ENCODE measurements around the gene VPS36.
"Not testable (repeated sequence)": the region's sequence is repeated elsewhere in the genome, so short reads cannot be mapped to it uniquely, and the experiment has no call there.

Gene VPS36, protein sequence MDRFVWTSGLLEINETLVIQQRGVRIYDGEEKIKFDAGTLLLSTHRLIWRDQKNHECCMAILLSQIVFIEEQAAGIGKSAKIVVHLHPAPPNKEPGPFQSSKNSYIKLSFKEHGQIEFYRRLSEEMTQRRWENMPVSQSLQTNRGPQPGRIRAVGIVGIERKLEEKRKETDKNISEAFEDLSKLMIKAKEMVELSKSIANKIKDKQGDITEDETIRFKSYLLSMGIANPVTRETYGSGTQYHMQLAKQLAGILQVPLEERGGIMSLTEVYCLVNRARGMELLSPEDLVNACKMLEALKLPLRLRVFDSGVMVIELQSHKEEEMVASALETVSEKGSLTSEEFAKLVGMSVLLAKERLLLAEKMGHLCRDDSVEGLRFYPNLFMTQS

GRCh38 chr13:52450012-52450792, at the start of gene VPS36:
VPS36 (minus strand) TSS chr13:52450634; CDS start chr13:52450594, 40 bp downstream.
- H3K36me3 Mint-ChIP-seq (ENCODE audit: low read depth): peaks cover 11% of the 10 kb centered on the region
- H3K4me1 Mint-ChIP-seq: peaks cover 45% of the 10 kb centered on the region
- H3K9me3 Mint-ChIP-seq: no peaks in the 10 kb centered on the region
- TF ChIP-seq CTCF (IDR thresholded peaks at IDR 0.05): peak; percentile 100
- H3K27me3 Mint-ChIP-seq (ENCODE audit: low read depth, poor library complexity): peaks cover 5% of the 10 kb centered on the region
- peak within 1 kb of the TSS; percentile 80 for H3K27ac Mint-ChIP-seq
- DNase-seq: peak; percentile 98
- H3K4me3 Mint-ChIP-seq: peak within 1 kb of the TSS; percentile 94

- H3K4me1 Mint-ChIP-seq; DNase-seq; H3K27ac Mint-ChIP-seq; H3K4me3 Mint-ChIP-seq; H3K36me3 Mint-ChIP-seq (ENCODE audit: low read depth); H3K27me3 Mint-ChIP-seq (ENCODE audit: low read depth, poor library complexity): not testable (repeated sequence)
- peaks cover 12% of the 10 kb centered on the region for H3K9me3 Mint-ChIP-seq
Observed at GRCh38 chr13:52497979-52498378, 47.5 kb upstream of the VPS36 start.

- H3K9me3 Mint-ChIP-seq; H3K36me3 Mint-ChIP-seq (ENCODE audit: low read depth); H3K4me3 Mint-ChIP-seq; H3K27me3 Mint-ChIP-seq (ENCODE audit: low read depth, poor library complexity); DNase-seq; H3K27ac Mint-ChIP-seq; H3K4me1 Mint-ChIP-seq: not testable (repeated sequence)
Observed at GRCh38 chr13:52494241-52494640, 43.8 kb upstream of the VPS36 start.

- not testable (repeated sequence) for H3K27ac Mint-ChIP-seq, H3K4me1 Mint-ChIP-seq, DNase-seq
Observed at GRCh38 chr13:52491015-52491414, 40.6 kb upstream of the VPS36 start.

GRCh38 chr13:52488763-52489162, 38.3 kb upstream of the VPS36 start:
- not testable (repeated sequence) for H3K4me3 Mint-ChIP-seq; H3K4me1 Mint-ChIP-seq; H3K27ac Mint-ChIP-seq; H3K27me3 Mint-ChIP-seq (ENCODE audit: low read depth, poor library complexity); DNase-seq; H3K9me3 Mint-ChIP-seq; H3K36me3 Mint-ChIP-seq (ENCODE audit: low read depth)

More at GRCh38 chr13:52491015-52491414, 40.6 kb upstream of the VPS36 start:
- not testable (repeated sequence) for H3K27me3 Mint-ChIP-seq (ENCODE audit: low read depth, poor library complexity); H3K36me3 Mint-ChIP-seq (ENCODE audit: low read depth); H3K9me3 Mint-ChIP-seq; H3K4me3 Mint-ChIP-seq

GRCh38 chr13:52487078-52487477, 36.6 kb upstream of the VPS36 start:
- not testable (repeated sequence) for DNase-seq; H3K4me3 Mint-ChIP-seq; H3K36me3 Mint-ChIP-seq (ENCODE audit: low read depth); H3K27ac Mint-ChIP-seq; H3K27me3 Mint-ChIP-seq (ENCODE audit: low read depth, poor library complexity); H3K9me3 Mint-ChIP-seq; H3K4me1 Mint-ChIP-seq

DNA sequence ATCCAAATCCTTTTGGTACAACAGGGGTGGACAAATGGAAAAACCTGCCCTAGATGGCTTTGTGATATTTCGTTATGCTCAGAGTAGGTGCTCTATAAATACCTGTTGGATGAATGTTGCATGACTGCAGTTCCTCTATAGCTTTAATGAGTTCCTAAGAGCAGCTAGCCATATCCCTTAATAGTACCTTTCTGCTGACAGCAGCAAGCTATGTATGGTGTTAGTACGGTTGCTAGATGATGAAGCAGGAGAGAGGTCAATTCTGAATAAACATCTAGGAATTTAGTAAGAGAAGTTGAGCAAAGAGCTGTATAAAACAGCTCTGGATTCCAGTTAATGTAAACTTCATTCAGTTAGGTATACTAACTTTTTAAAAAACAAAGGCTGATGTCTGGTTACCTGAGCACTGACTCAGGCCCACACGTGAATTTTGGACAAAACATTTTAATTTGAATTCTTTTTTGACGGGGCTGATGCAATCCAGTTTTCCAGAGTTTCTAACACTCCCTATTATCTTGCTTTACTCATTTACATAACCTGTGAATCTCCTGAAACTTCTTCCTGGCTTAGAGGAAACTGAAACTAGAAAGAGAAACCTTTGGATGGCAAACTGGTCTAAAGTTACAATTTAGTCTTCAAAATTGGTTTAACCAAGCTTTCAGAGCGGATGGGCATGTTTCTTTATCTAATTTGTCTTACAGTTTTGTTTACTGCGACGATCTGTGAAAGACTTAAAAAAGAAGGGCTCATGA, 30.4 kb upstream of the VPS36 start:
- H3K4me1 Mint-ChIP-seq; H3K9me3 Mint-ChIP-seq; DNase-seq; H3K4me3 Mint-ChIP-seq; H3K27me3 Mint-ChIP-seq (ENCODE audit: low read depth, poor library complexity); H3K27ac Mint-ChIP-seq: not testable (repeated sequence)
- peaks cover 17% of the 10 kb centered on the region for H3K36me3 Mint-ChIP-seq (ENCODE audit: low read depth)

GRCh38 chr13:52468487-52468886, 18.1 kb upstream of the VPS36 start:
- not testable (repeated sequence) for DNase-seq; H3K4me1 Mint-ChIP-seq; H3K27me3 Mint-ChIP-seq (ENCODE audit: low read depth, poor library complexity); H3K4me3 Mint-ChIP-seq
- H3K27ac Mint-ChIP-seq: peak overlapping the region; percentile 74
- peaks cover 11% of the 10 kb centered on the region for H3K9me3 Mint-ChIP-seq
- H3K36me3 Mint-ChIP-seq (ENCODE audit: low read depth): peaks cover 90% of the 10 kb centered on the region

- DNase-seq: no peak
- Mint-ChIP-seq H3K4me1 (peaks cover 20% of the 10 kb centered on the region), H3K9me3 (peaks cover 10% of the 10 kb centered on the region), H3K27me3 (ENCODE audit: low read depth, poor library complexity) (no peaks in the 10 kb centered on the region), H3K4me3 (no peak overlapping the region), H3K27ac (no peak overlapping the region), H3K36me3 (ENCODE audit: low read depth) (peaks cover 91% of the 10 kb centered on the region)
- no peak for TF ChIP-seq CTCF (IDR thresholded peaks at IDR 0.05)
Observed at GRCh38 chr13:52463526-52463925, 13.1 kb upstream of the VPS36 start.
